GM21737 (cell line): ENCODE measurements around the gene STX8.
"Not testable (repeated sequence)": the region's sequence is repeated elsewhere in the genome, so short reads cannot be mapped to it uniquely, and the experiment has no call there.

Experiments
- ATAC-seq: cut with Tn5 transposase; IDR thresholded peaks from one replicate; pipeline ENCODE4 v1.9.1; 2021; ENCODE audit warnings: mild to moderate bottlenecking, moderate library complexity; ENCODE audit not compliant: unreplicated experiment

The STX8 gene

GRCh38 chr17:9355846-9356245 lies 219.8 kb downstream of the STX8 start:
- ATAC-seq = no peak

GRCh38 chr17:9355231-9355630 lies 220.4 kb downstream of the STX8 start:
- ATAC-seq = not testable (repeated sequence)

GRCh38 chr17:9350080-9350479 lies 225.5 kb downstream of the STX8 start:
- no peak for ATAC-seq

GRCh38 chr17:9346296-9346926 lies 229.2 kb downstream of the STX8 start:
- no peak for ATAC-seq

GRCh38 chr17:9343516-9343915 lies 232.1 kb downstream of the STX8 start:
- no peak for ATAC-seq

- no peak for ATAC-seq
Observed at GRCh38 chr17:9342225-9342624, 233.4 kb downstream of the STX8 start.

- no peak for ATAC-seq
Observed at GRCh38 chr17:9339958-9340357, 235.7 kb downstream of the STX8 start.

GRCh38 chr17:9339482-9339881 lies 236.1 kb downstream of the STX8 start:
- ATAC-seq = not testable (repeated sequence)

GRCh38 chr17:9336817-9337216 lies 238.8 kb downstream of the STX8 start:
- no peak for ATAC-seq

- ATAC-seq = no peak
Observed at GRCh38 chr17:9334536-9335446, 240.8 kb downstream of the STX8 start.

GRCh38 chr17:9332132-9332494 lies 243.5 kb downstream of the STX8 start:
- no peak for ATAC-seq

GRCh38 chr17:9331279-9332131 lies 244.1 kb downstream of the STX8 start:
- no peak for ATAC-seq

- ATAC-seq = no peak
Observed at GRCh38 chr17:9330611-9331271, 244.9 kb downstream of the STX8 start.

GRCh38 chr17:9330141-9330540 lies 245.5 kb downstream of the STX8 start:
- ATAC-seq = no peak

- no peak for ATAC-seq
Observed at GRCh38 chr17:9329251-9329921, 246.2 kb downstream of the STX8 start.

- no peak for ATAC-seq
Observed at GRCh38 chr17:9324864-9325263, 250.8 kb downstream of the STX8 start.

GRCh38 chr17:9322326-9322725 lies 253.3 kb downstream of the STX8 start:
- no peak for ATAC-seq

GRCh38 chr17:9321890-9322289 lies 253.7 kb downstream of the STX8 start:
- no peak for ATAC-seq

GRCh38 chr17:9315360-9315759 lies 260.3 kb downstream of the STX8 start:
- ATAC-seq = no peak

GRCh38 chr17:9313346-9313745 lies 262.3 kb downstream of the STX8 start:
- no peak for ATAC-seq
